SK-N-MC (cell line): ENCODE measurements around the gene PRAMEF11.
"Not testable (repeated sequence)": the region's sequence is repeated elsewhere in the genome, so short reads cannot be mapped to it uniquely, and the experiment has no call there.

Experiments used
- DNase-seq: peaks from one replicate; pipeline ENCODE4 v3.0.0-alpha.2; 2011; ENCODE audit warnings: low read depth, low spot score
- H3K27ac ChIP-seq: fragments of 200-600 bp; sonication (generic); 2 replicates; pipeline ENCODE4 v1.5.1; 2016; ENCODE audit warnings: mixed run types
- H3K36me3 ChIP-seq: fragments of 200-600 bp; sonication (generic); 2 replicates; pipeline ENCODE4 v1.6.1; 2017; ENCODE audit warnings: antibody characterized with exemption, low read length, mixed read lengths; ENCODE audit not compliant: insufficient read depth
- H3K4me3 ChIP-seq: fragments of 200-600 bp; sonication (generic); 2 replicates; pipeline ENCODE4 v1.5.1; 2016
- H3K9ac ChIP-seq: fragments of 200-600 bp; sonication (generic); 2 replicates; pipeline ENCODE4 v1.8.0; 2017; ENCODE audit warnings: mixed run types, mixed read lengths; ENCODE audit not compliant: insufficient read length
- H3K9me3 ChIP-seq: fragments of 200-600 bp; sonication (generic); 2 replicates; pipeline ENCODE4 v1.6.1; 2017; ENCODE audit warnings: low read depth, mild to moderate bottlenecking, antibody characterized with exemption, low read length, moderate library complexity, mixed read lengths
- EZH2 ChIP-seq: fragments of 200-600 bp; sonication (generic); IDR thresholded peaks from one replicate; pipeline ENCODE4 v1.6.1; 2017; ENCODE audit warnings: antibody characterized with exemption
- FOXP2 ChIP-seq: optimal IDR thresholded peaks from 2 replicates; pipeline ENCODE3; 2011; ENCODE audit warnings: mild to moderate bottlenecking, moderate library complexity; ENCODE audit not compliant: insufficient read depth; ENCODE audit errors: extremely low read length, control extremely low read depth
- POLR2AphosphoS5 ChIP-seq: IDR thresholded peaks from 2 replicates; pipeline ENCODE4 v1.6.1; 2012; ENCODE audit warnings: mild to moderate bottlenecking, low read depth, low read length, borderline replicate concordance

The PRAMEF11 gene

GRCh38 chr1:12831310-12831709 is at the start of gene PRAMEF11:
PRAMEF11 (minus strand) TSS chr1:12831410; CDS start chr1:12828789, 2,621 bp downstream.
- not testable (repeated sequence) for DNase-seq, H3K4me3 ChIP-seq, H3K9me3 ChIP-seq, H3K36me3 ChIP-seq, H3K9ac ChIP-seq, H3K27ac ChIP-seq

GRCh38 chr1:12878453-12878852 is 47.2 kb upstream of the PRAMEF11 start:
- H3K4me3 ChIP-seq, H3K9ac ChIP-seq, H3K36me3 ChIP-seq, DNase-seq, H3K27ac ChIP-seq, H3K9me3 ChIP-seq: not testable (repeated sequence)

- H3K36me3 ChIP-seq, H3K9ac ChIP-seq, H3K4me3 ChIP-seq: not testable (repeated sequence)
Measured at GRCh38 chr1:12863131-12863880, 32.1 kb upstream of the PRAMEF11 start.

GRCh38 chr1:12856786-12857185 is 25.6 kb upstream of the PRAMEF11 start, which contains the start of gene PRAMEF2:
PRAMEF2 (plus strand) TSS chr1:12857086; CDS start chr1:12859010, 1,924 bp downstream.
- DNase-seq, H3K36me3 ChIP-seq, H3K9ac ChIP-seq, H3K27ac ChIP-seq, H3K4me3 ChIP-seq, H3K9me3 ChIP-seq: not testable (repeated sequence)

More at GRCh38 chr1:12863131-12863880, 32.1 kb upstream of the PRAMEF11 start:
- not testable (repeated sequence) for DNase-seq, H3K9me3 ChIP-seq, H3K27ac ChIP-seq

- Histone ChIP-seq H3K36me3 (no peaks in the 10 kb centered on the region), H3K27ac (no peak overlapping the region), H3K9me3 (no peaks in the 10 kb centered on the region), H3K9ac (no peak overlapping the region), H3K4me3 (no peak overlapping the region)
- TF ChIP-seq FOXP2 (no peak), POLR2AphosphoS5 (no peak), EZH2 (no peak)
- no peak for DNase-seq
Measured at GRCh38 chr1:12851779-12852178, 20.6 kb upstream of the PRAMEF11 start.

GRCh38 chr1:12848620-12849019 is 17.4 kb upstream of the PRAMEF11 start, which contains the start of gene HNRNPCL1:
HNRNPCL1 (minus strand) TSS chr1:12848720; CDS start chr1:12848289, 431 bp downstream.
- not testable (repeated sequence) for H3K4me3 ChIP-seq, H3K9me3 ChIP-seq, H3K27ac ChIP-seq, DNase-seq, H3K36me3 ChIP-seq, H3K9ac ChIP-seq

- not testable (repeated sequence) for H3K9me3 ChIP-seq, H3K36me3 ChIP-seq, H3K27ac ChIP-seq, H3K4me3 ChIP-seq, DNase-seq, H3K9ac ChIP-seq
Measured at GRCh38 chr1:12833251-12833650, 2.0 kb upstream of the PRAMEF11 start.

- not testable (repeated sequence) for H3K9ac ChIP-seq, H3K27ac ChIP-seq, H3K9me3 ChIP-seq, H3K36me3 ChIP-seq, DNase-seq, H3K4me3 ChIP-seq
Measured at GRCh38 chr1:12819061-12819460, 12.1 kb downstream of the PRAMEF11 start.

GRCh38 chr1:12811409-12811784 is 19.8 kb downstream of the PRAMEF11 start:
- Histone ChIP-seq H3K4me3 (no peak overlapping the region), H3K9ac (no peak overlapping the region), H3K27ac (no peak overlapping the region), H3K9me3 (no peaks in the 10 kb centered on the region), H3K36me3 (no peaks in the 10 kb centered on the region)
- TF ChIP-seq FOXP2 (no peak), POLR2AphosphoS5 (no peak), EZH2 (no peak)
- DNase-seq = no peak

- H3K36me3 ChIP-seq = no peaks in the 10 kb centered on the region
- DNase-seq = no peak
- no peaks in the 10 kb centered on the region for H3K9me3 ChIP-seq
- no peak overlapping the region for H3K27ac ChIP-seq
- no peak overlapping the region for H3K9ac ChIP-seq
- TF ChIP-seq EZH2 = no peak
- no peak for TF ChIP-seq POLR2AphosphoS5
- no peak for TF ChIP-seq FOXP2
- no peak overlapping the region for H3K4me3 ChIP-seq
Measured at GRCh38 chr1:12810691-12811408, 20.4 kb downstream of the PRAMEF11 start.
